GM19438 (cell line): ENCODE data around the gene FRMPD2.

ENCODE experiments used
- ATAC-seq: cut with Tn5 transposase; IDR thresholded peaks from one replicate; pipeline ENCODE4 v1.9.1; 2021; ENCODE audit warnings: low read depth; ENCODE audit not compliant: unreplicated experiment

Gene FRMPD2

GRCh38 chr10:48274636-48275035, at the start of gene FRMPD2:
Gene FRMPD2, minus strand, starts transcription at chr10:48274696. Its CDS starts 129 bp downstream, at chr10:48274567.
- no peak for ATAC-seq

- no peak for ATAC-seq
These were observed 47.5 kb upstream of the FRMPD2 start for GRCh38 chr10:48322017-48322416.

- ATAC-seq, result no peak
These were observed 43.0 kb upstream of the FRMPD2 start for GRCh38 chr10:48317321-48317990.

- ATAC-seq, result no peak
These were observed 41.7 kb upstream of the FRMPD2 start for GRCh38 chr10:48316236-48316635.

GRCh38 chr10:48314107-48314506, 39.6 kb upstream of the FRMPD2 start:
- ATAC-seq, result no peak

GRCh38 chr10:48309711-48310226, 35.3 kb upstream of the FRMPD2 start:
- ATAC-seq, result no peak

GRCh38 chr10:48307711-48308018, 33.2 kb upstream of the FRMPD2 start:
- ATAC-seq, result no peak

- ATAC-seq, result peak; percentile 36
These were observed 32.6 kb upstream of the FRMPD2 start for GRCh38 chr10:48306870-48307710.

GRCh38 chr10:48306265-48306869, 31.9 kb upstream of the FRMPD2 start, which contains the start of gene MAPK8:
Gene MAPK8, plus strand, starts transcription at chr10:48306677. Its CDS starts 94,984 bp downstream, at chr10:48401661.
- peak; percentile 79 for ATAC-seq

- ATAC-seq, result no peak
These were observed 31.4 kb upstream of the FRMPD2 start for GRCh38 chr10:48305905-48306264.

GRCh38 chr10:48302515-48303476, 28.3 kb upstream of the FRMPD2 start:
- ATAC-seq, result no peak

- no peak for ATAC-seq
These were observed 26.1 kb upstream of the FRMPD2 start for GRCh38 chr10:48300556-48300955.

GRCh38 chr10:48299692-48300091, 25.2 kb upstream of the FRMPD2 start:
- no peak for ATAC-seq

GRCh38 chr10:48299066-48299465, 24.6 kb upstream of the FRMPD2 start:
- no peak for ATAC-seq

GRCh38 chr10:48296576-48297098, 22.1 kb upstream of the FRMPD2 start:
- no peak for ATAC-seq

GRCh38 chr10:48294431-48294830, 19.9 kb upstream of the FRMPD2 start:
- no peak for ATAC-seq

GRCh38 chr10:48292616-48293015, 18.1 kb upstream of the FRMPD2 start:
- ATAC-seq, result no peak

- ATAC-seq, result no peak
These were observed 16.7 kb upstream of the FRMPD2 start for GRCh38 chr10:48291190-48291589.

- ATAC-seq, result no peak
These were observed 15.8 kb upstream of the FRMPD2 start for GRCh38 chr10:48290286-48290685.
